Transverse colon (tissue), 4 donors: ENCODE results near the gene DMAC2.

Source experiments
- CTCF ChIP-seq, 5 experiments: fragments of 200-600 bp in 3 of 5; fragments of 450-650 bp in 2 of 5; sonication (generic) in 3 of 5; IDR thresholded peaks; 1 replicate in 2 of 5; 2 replicates in 3 of 5; pipeline ENCODE4 v1.5.1; 2016 to 2017; ENCODE audit warnings: antibody characterized with exemption in 5 of 5, inconsistent platforms in 3 of 5, mild to moderate bottlenecking in 2 of 5, moderate library complexity in 1 of 5
- POLR2A ChIP-seq: fragments of 450-650 bp; IDR thresholded peaks from one replicate; pipeline ENCODE4 v1.6.1; 2016; ENCODE audit warnings: antibody characterized with exemption, mild to moderate bottlenecking, moderate library complexity
- POLR2AphosphoS5 ChIP-seq, 3 donors: sonication (generic); formaldehyde crosslinking; IDR thresholded peaks; one replicate each; pipeline ENCODE4 v1.6.1; 2016; ENCODE audit warnings: antibody characterized with exemption in 3 of 3

DNA sequence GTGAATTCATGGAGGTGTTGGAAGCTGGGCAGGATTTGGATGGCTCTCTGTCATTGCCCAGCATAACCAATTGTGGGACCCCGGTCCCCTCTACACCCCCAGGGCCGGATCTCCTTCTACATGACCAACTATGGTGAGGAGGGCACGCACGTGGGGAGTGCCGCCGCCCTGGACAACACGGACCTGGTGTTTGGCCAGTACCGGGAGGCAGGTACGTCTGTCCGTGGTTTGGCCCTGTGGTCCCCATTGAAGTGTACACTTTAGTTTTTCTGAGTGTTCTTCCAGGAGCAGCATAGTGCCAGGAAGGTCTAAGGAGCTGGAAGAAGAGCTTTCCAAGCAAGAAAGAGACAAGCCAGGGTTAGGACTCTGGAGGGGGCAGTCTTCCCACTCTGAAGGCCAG, 25.8 kb downstream of the DMAC2 start:
- TF ChIP-seq POLR2AphosphoS5 (IDR thresholded peaks at IDR 0.05) (no peak), POLR2A (no peak), CTCF (IDR thresholded peaks at IDR 0.05) (no peak)
